ENCODE measurements around the gene ELP1. TPM values are rescaled to one million over a fixed set of nuclear protein-coding genes. Genes with fewer than 3 reads are reported as not detected.

Gene ELP1
- total RNA-seq, 1 experiment from 2014 or later, result 29.1 TPM

- H3K27me3 ChIP-seq (replicated peaks; ENCODE audit: control insufficient read depth, insufficient read depth, low read length), result no peaks in the 10 kb centered on the region
- intact Hi-C loops (cut with micrococcal nuclease; ENCODE audit: unreplicated experiment), result no loop called here
- DNase-seq, result no peak
- no peaks in the 10 kb centered on the region for H3K36me3 ChIP-seq (ENCODE audit: control insufficient read depth, insufficient read depth, low read length)
- BruUV-seq (replicated peaks), result no TSS peak
- CTCF ChIA-PET, result no interaction called here
- no peak for TF ChIP-seq CTCF (IDR thresholded peaks at IDR 0.05; ENCODE audit: insufficient read depth in 1 of 2, low read depth in 1 of 2, low read length in 1 of 2, severe bottlenecking in 1 of 2, unreplicated experiment in 1 of 2)
- no peak overlapping the region for H3K4me3 ChIP-seq (ENCODE audit: low read depth, low read length)
- H3K27ac Mint-ChIP-seq (ENCODE audit: unreplicated experiment), result no peak overlapping the region
- H3K4me3 Mint-ChIP-seq (ENCODE audit: unreplicated experiment), result no peak overlapping the region
- no peaks in the 10 kb centered on the region for H3K27me3 Mint-ChIP-seq (ENCODE audit: insufficient read depth, unreplicated experiment)
- no peaks in the 10 kb centered on the region for H3K4me1 ChIP-seq
- no peaks in the 10 kb centered on the region for H3K9me3 Mint-ChIP-seq (ENCODE audit: unreplicated experiment)
- H3K4me1 Mint-ChIP-seq (ENCODE audit: low read depth, unreplicated experiment), result no peaks in the 10 kb centered on the region
- no peaks in the 10 kb centered on the region for H3K36me3 Mint-ChIP-seq (ENCODE audit: insufficient read depth, unreplicated experiment)
- no peaks in the 10 kb centered on the region for H3K9me3 ChIP-seq
- POLR2A ChIA-PET, result no interaction called here
Measured at GRCh38 chr9:108845507-108845906, 88.4 kb downstream of the ELP1 start.

GRCh38 chr9:108844856-108845255 lies 89.1 kb downstream of the ELP1 start:
- ChIA-PET POLR2A (no interaction called here), CTCF (no interaction called here)
- no peaks in the 10 kb centered on the region for H3K36me3 Mint-ChIP-seq (ENCODE audit: insufficient read depth, unreplicated experiment)
- BruUV-seq (replicated peaks), result no TSS peak
- H3K4me1 ChIP-seq, result no peaks in the 10 kb centered on the region
- no peak overlapping the region for H3K4me3 Mint-ChIP-seq (ENCODE audit: unreplicated experiment)
- no peaks in the 10 kb centered on the region for H3K27me3 Mint-ChIP-seq (ENCODE audit: insufficient read depth, unreplicated experiment)
- H3K36me3 ChIP-seq (ENCODE audit: control insufficient read depth, insufficient read depth, low read length), result no peaks in the 10 kb centered on the region
- no peak for TF ChIP-seq CTCF (IDR thresholded peaks at IDR 0.05; ENCODE audit: insufficient read depth in 1 of 2, low read depth in 1 of 2, low read length in 1 of 2, severe bottlenecking in 1 of 2, unreplicated experiment in 1 of 2)
- intact Hi-C loops (cut with micrococcal nuclease; ENCODE audit: unreplicated experiment), result no loop called here
- H3K4me3 ChIP-seq (ENCODE audit: low read depth, low read length), result no peak overlapping the region
- H3K27me3 ChIP-seq (replicated peaks; ENCODE audit: control insufficient read depth, insufficient read depth, low read length), result no peaks in the 10 kb centered on the region
- no peaks in the 10 kb centered on the region for H3K9me3 Mint-ChIP-seq (ENCODE audit: unreplicated experiment)
- no peaks in the 10 kb centered on the region for H3K4me1 Mint-ChIP-seq (ENCODE audit: low read depth, unreplicated experiment)
- DNase-seq, result no peak
- H3K27ac Mint-ChIP-seq (ENCODE audit: unreplicated experiment), result no peak overlapping the region
- H3K9me3 ChIP-seq, result no peaks in the 10 kb centered on the region

GRCh38 chr9:108844391-108844790 lies 89.5 kb downstream of the ELP1 start:
- Mint-ChIP-seq H3K36me3 (ENCODE audit: insufficient read depth, unreplicated experiment) (no peaks in the 10 kb centered on the region), H3K27ac (ENCODE audit: unreplicated experiment) (no peak overlapping the region), H3K4me3 (ENCODE audit: unreplicated experiment) (no peak overlapping the region), H3K27me3 (ENCODE audit: insufficient read depth, unreplicated experiment) (no peaks in the 10 kb centered on the region), H3K4me1 (ENCODE audit: low read depth, unreplicated experiment) (no peaks in the 10 kb centered on the region), H3K9me3 (ENCODE audit: unreplicated experiment) (no peaks in the 10 kb centered on the region)
- Histone ChIP-seq H3K27me3 (replicated peaks; ENCODE audit: control insufficient read depth, insufficient read depth, low read length) (no peaks in the 10 kb centered on the region), H3K4me1 (no peaks in the 10 kb centered on the region), H3K36me3 (ENCODE audit: control insufficient read depth, insufficient read depth, low read length) (no peaks in the 10 kb centered on the region), H3K4me3 (ENCODE audit: low read depth, low read length) (no peak overlapping the region), H3K9me3 (no peaks in the 10 kb centered on the region)
- ChIA-PET CTCF (no interaction called here), POLR2A (no interaction called here)
- no peak for DNase-seq
- no peak for TF ChIP-seq CTCF (IDR thresholded peaks at IDR 0.05; ENCODE audit: insufficient read depth in 1 of 2, low read depth in 1 of 2, low read length in 1 of 2, severe bottlenecking in 1 of 2, unreplicated experiment in 1 of 2)
- intact Hi-C loops (cut with micrococcal nuclease; ENCODE audit: unreplicated experiment), result no loop called here
- no TSS peak for BruUV-seq (replicated peaks)

Data from Caco-2 (cell line).